ENCODE results near the gene TSEN54.

Gene TSEN54

DNA sequence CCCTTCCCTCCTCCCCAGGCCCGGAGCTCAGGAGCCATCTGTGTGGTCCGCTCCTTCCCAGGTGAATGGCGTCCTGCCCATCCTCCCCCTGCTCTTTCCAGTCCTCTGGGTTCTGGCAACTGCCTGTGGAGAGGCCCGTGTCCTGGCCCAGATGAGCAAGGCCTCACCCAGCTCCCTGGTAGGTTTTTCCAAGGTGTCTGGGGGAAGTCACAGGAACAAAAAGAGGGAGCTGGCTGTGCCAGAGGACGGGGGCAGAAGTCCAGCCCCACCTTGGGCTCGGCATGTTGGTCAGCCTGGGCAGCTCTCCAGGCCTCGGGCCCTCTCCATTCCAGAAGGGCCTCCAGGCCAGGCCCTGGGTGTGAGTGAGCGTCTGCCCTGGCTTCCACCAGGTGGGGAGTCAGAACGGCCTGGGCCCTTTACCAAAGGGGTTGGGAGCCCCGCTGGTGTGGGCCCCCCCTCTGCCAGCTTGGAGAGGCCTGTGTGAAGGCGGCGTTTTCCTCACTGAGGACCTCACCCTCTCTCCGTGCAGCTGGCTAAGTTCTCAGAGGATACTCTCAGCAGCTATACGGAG is 26.1 kb upstream of the TSEN54 start:
- Histone ChIP-seq H3K79me2 (ENCODE audit: low read length) (no peaks in the 10 kb centered on the region), H3F3A (ENCODE audit: insufficient read depth, low read length) (no peaks in the 10 kb centered on the region), H3K4me1 (ENCODE audit: low read length) (no peaks in the 10 kb centered on the region), H3K9me3 (replicated peaks; ENCODE audit: insufficient read depth, low read length) (no peaks in the 10 kb centered on the region), H3K36me3 (replicated peaks; ENCODE audit: insufficient read depth, low read length) (no peaks in the 10 kb centered on the region), H2AFZ (ENCODE audit: low read length) (no peak overlapping the region), H3K9ac (ENCODE audit: low read length) (no peak overlapping the region), H3K4me2 (ENCODE audit: low read depth, low read length) (no peak overlapping the region), H3K9me2 (replicated peaks; ENCODE audit: insufficient read depth, low read length) (no peaks in the 10 kb centered on the region), H3K27me3 (replicated peaks; ENCODE audit: insufficient read depth, low read length) (no peaks in the 10 kb centered on the region), H3K4me3 (ENCODE audit: low read length) (no peak overlapping the region), H3K27ac (ENCODE audit: low read length) (no peak overlapping the region), H4K20me1 (ENCODE audit: insufficient read depth, low read length) (no peaks in the 10 kb centered on the region)
- no peak for DNase-seq
- TF ChIP-seq EZH2 (optimal IDR thresholded peaks at IDR 0.05; ENCODE audit: low read depth, low read length) = no peak
- TF ChIP-seq, protein P1, sequence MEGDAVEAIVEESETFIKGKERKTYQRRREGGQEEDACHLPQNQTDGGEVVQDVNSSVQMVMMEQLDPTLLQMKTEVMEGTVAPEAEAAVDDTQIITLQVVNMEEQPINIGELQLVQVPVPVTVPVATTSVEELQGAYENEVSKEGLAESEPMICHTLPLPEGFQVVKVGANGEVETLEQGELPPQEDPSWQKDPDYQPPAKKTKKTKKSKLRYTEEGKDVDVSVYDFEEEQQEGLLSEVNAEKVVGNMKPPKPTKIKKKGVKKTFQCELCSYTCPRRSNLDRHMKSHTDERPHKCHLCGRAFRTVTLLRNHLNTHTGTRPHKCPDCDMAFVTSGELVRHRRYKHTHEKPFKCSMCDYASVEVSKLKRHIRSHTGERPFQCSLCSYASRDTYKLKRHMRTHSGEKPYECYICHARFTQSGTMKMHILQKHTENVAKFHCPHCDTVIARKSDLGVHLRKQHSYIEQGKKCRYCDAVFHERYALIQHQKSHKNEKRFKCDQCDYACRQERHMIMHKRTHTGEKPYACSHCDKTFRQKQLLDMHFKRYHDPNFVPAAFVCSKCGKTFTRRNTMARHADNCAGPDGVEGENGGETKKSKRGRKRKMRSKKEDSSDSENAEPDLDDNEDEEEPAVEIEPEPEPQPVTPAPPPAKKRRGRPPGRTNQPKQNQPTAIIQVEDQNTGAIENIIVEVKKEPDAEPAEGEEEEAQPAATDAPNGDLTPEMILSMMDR (IDR thresholded peaks at IDR 0.05; ENCODE audit: low read length) = no peak
- TF ChIP-seq EZH2phosphoT487 (IDR thresholded peaks at IDR 0.05; ENCODE audit: low read length) = no peak

- H3K4me3 ChIP-seq (ENCODE audit: low read length) = no peak overlapping the region
- no peak overlapping the region for H3K9ac ChIP-seq (ENCODE audit: low read length)
- H2AFZ ChIP-seq (ENCODE audit: low read length) = no peak overlapping the region
- no peak for DNase-seq
- no peaks in the 10 kb centered on the region for H3K4me1 ChIP-seq (ENCODE audit: low read length)
- TF ChIP-seq, protein P1 (IDR thresholded peaks at IDR 0.05; ENCODE audit: low read length) = no peak
- TF ChIP-seq EZH2phosphoT487 (IDR thresholded peaks at IDR 0.05; ENCODE audit: low read length) (no peak), EZH2 (optimal IDR thresholded peaks at IDR 0.05; ENCODE audit: low read depth, low read length) (no peak)
- no peak overlapping the region for H3K27ac ChIP-seq (ENCODE audit: low read length)
- no peaks in the 10 kb centered on the region for H3K9me2 ChIP-seq (replicated peaks; ENCODE audit: insufficient read depth, low read length)
- no peak overlapping the region for H3K4me2 ChIP-seq (ENCODE audit: low read depth, low read length)
- no peaks in the 10 kb centered on the region for H3K27me3 ChIP-seq (replicated peaks; ENCODE audit: insufficient read depth, low read length)
- H4K20me1 ChIP-seq (ENCODE audit: insufficient read depth, low read length) = no peaks in the 10 kb centered on the region
- H3K9me3 ChIP-seq (replicated peaks; ENCODE audit: insufficient read depth, low read length) = no peaks in the 10 kb centered on the region
- H3K79me2 ChIP-seq (ENCODE audit: low read length) = no peaks in the 10 kb centered on the region
- H3F3A ChIP-seq (ENCODE audit: insufficient read depth, low read length) = no peaks in the 10 kb centered on the region
- no peaks in the 10 kb centered on the region for H3K36me3 ChIP-seq (replicated peaks; ENCODE audit: insufficient read depth, low read length)
Observed at GRCh38 chr17:75490953-75491649, 25.2 kb upstream of the TSEN54 start.

GRCh38 chr17:75491680-75492079 is 24.6 kb upstream of the TSEN54 start:
- Histone ChIP-seq H3K79me2 (ENCODE audit: low read length) (no peaks in the 10 kb centered on the region), H3K9me3 (replicated peaks; ENCODE audit: insufficient read depth, low read length) (no peaks in the 10 kb centered on the region), H3K36me3 (replicated peaks; ENCODE audit: insufficient read depth, low read length) (no peaks in the 10 kb centered on the region), H4K20me1 (ENCODE audit: insufficient read depth, low read length) (no peaks in the 10 kb centered on the region), H3K4me1 (ENCODE audit: low read length) (no peaks in the 10 kb centered on the region), H3K27ac (ENCODE audit: low read length) (no peak overlapping the region), H3F3A (ENCODE audit: insufficient read depth, low read length) (no peaks in the 10 kb centered on the region), H2AFZ (ENCODE audit: low read length) (no peak overlapping the region), H3K4me2 (ENCODE audit: low read depth, low read length) (no peak overlapping the region), H3K27me3 (replicated peaks; ENCODE audit: insufficient read depth, low read length) (no peaks in the 10 kb centered on the region), H3K9me2 (replicated peaks; ENCODE audit: insufficient read depth, low read length) (no peaks in the 10 kb centered on the region), H3K9ac (ENCODE audit: low read length) (no peak overlapping the region), H3K4me3 (ENCODE audit: low read length) (no peak overlapping the region)
- DNase-seq = no peak
- TF ChIP-seq, protein P1 (IDR thresholded peaks at IDR 0.05; ENCODE audit: low read length) = no peak
- TF ChIP-seq EZH2 (optimal IDR thresholded peaks at IDR 0.05; ENCODE audit: low read depth, low read length) (no peak), EZH2phosphoT487 (IDR thresholded peaks at IDR 0.05; ENCODE audit: low read length) (no peak)

Data from MM.1S (cell line).